OCI-LY3 (cell line): ENCODE data around the gene ACSS2.

Experiments used
- H2AFZ ChIP-seq: fragments of 200-600, 300-600 bp; shearing (Covaris generic); 2 replicates; pipeline ENCODE4 v1.6.0; 2014; ENCODE audit warnings: antibody characterized with exemption, low read depth, low read length
- H3K27ac ChIP-seq: fragments of 200-600, 300-600 bp; sonication (generic); 2 replicates; pipeline ENCODE4 v1.5.1; 2014; ENCODE audit warnings: mild to moderate bottlenecking, low read length, moderate library complexity, mixed read lengths
- H3K27me3 ChIP-seq: fragments of 200-600, 300-600 bp; sonication (generic); 2 replicates; pipeline ENCODE4 v1.6.1; 2014; ENCODE audit warnings: low read depth, low read length, mixed read lengths
- H3K36me3 ChIP-seq: fragments of 200-600, 300-600 bp; sonication (generic); replicated peaks from 2 replicates; pipeline ENCODE3; 2014; ENCODE audit warnings: low read depth, low read length, mixed read lengths
- H3K4me1 ChIP-seq: fragments of 300-600, 200-600 bp; sonication (generic); 2 replicates; pipeline ENCODE4 v1.6.1; 2014; ENCODE audit warnings: low read length, mixed read lengths
- H3K4me2 ChIP-seq: fragments of 200-600, 300-600 bp; sonication (generic); 2 replicates; pipeline ENCODE4 v1.6.1; 2014; ENCODE audit warnings: low read length, mixed read lengths
- H3K4me3 ChIP-seq: fragments of 300-600, 200-600 bp; sonication (generic); 2 replicates; pipeline ENCODE4 v1.5.1; 2014; ENCODE audit warnings: antibody characterized with exemption, mild to moderate bottlenecking, low read length, moderate library complexity
- H3K79me2 ChIP-seq: fragments of 300-600, 200-600 bp; shearing (Covaris generic); 2 replicates; pipeline ENCODE4 v1.6.1; 2014; ENCODE audit warnings: mild to moderate bottlenecking, low read length, mixed read lengths
- H3K9ac ChIP-seq: fragments of 300-600, 200-600 bp; shearing (Covaris generic); 2 replicates; pipeline ENCODE4 v1.6.0; 2014; ENCODE audit warnings: mild to moderate bottlenecking, low read length, moderate library complexity
- H3K9me3 ChIP-seq: fragments of 200-600, 300-600 bp; shearing (Covaris generic); 2 replicates; pipeline ENCODE4 v1.6.1; 2014; ENCODE audit warnings: low read length, mixed read lengths; ENCODE audit not compliant: insufficient read depth
- H4K20me1 ChIP-seq: fragments of 200-600, 300-600 bp; sonication (generic); 2 replicates; pipeline ENCODE4 v1.6.1; 2016; ENCODE audit warnings: low read length, mixed read lengths; ENCODE audit not compliant: insufficient read depth
- EZH2phosphoT487 ChIP-seq: fragments of 200-600 bp; shearing (Covaris generic); IDR thresholded peaks from 2 replicates; pipeline ENCODE4 v1.6.1; 2018; ENCODE audit warnings: antibody characterized with exemption, mixed run types, low read depth
- TF ChIP-seq, protein P1 (sequence below): fragments of 200-600, 300-600 bp; sonication (generic); IDR thresholded peaks from 2 replicates; pipeline ENCODE4 v1.5.1; 2014; ENCODE audit warnings: antibody characterized with exemption, low read length, low read depth

The ACSS2 gene

DNA sequence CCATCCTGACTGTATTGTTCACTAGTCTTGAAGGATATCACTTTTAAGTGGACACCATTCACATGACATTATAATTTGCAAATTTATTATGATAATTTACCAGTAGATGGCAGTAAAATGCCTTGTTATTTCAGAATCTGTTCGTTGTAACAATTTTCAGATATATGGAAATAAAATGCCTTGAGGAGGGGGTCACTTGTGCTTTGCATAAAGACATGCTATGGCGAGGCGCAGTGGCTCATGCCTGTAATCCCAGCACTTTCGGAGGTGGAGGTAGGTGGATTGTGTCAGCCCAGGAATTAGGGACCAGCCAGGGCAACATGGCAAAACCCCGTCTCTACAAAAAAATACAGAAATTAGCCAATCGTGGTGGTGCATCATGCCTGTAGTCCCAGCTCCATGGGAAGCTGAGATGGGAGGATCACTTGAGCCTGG, 41.9 kb upstream of the ACSS2 start:
- no peaks in the 10 kb centered on the region for H3K4me1 ChIP-seq
- no peak overlapping the region for H3K9ac ChIP-seq
- H3K9me3 ChIP-seq, result no peaks in the 10 kb centered on the region
- peaks cover 40% of the 10 kb centered on the region for H3K27me3 ChIP-seq
- H3K79me2 ChIP-seq, result no peaks in the 10 kb centered on the region
- no peaks in the 10 kb centered on the region for H3K36me3 ChIP-seq
- no peak overlapping the region for H2AFZ ChIP-seq
- H3K27ac ChIP-seq, result no peak overlapping the region
- no peaks in the 10 kb centered on the region for H4K20me1 ChIP-seq
- peak overlapping the region; percentile 57 for H3K4me3 ChIP-seq
- TF ChIP-seq, protein P1, sequence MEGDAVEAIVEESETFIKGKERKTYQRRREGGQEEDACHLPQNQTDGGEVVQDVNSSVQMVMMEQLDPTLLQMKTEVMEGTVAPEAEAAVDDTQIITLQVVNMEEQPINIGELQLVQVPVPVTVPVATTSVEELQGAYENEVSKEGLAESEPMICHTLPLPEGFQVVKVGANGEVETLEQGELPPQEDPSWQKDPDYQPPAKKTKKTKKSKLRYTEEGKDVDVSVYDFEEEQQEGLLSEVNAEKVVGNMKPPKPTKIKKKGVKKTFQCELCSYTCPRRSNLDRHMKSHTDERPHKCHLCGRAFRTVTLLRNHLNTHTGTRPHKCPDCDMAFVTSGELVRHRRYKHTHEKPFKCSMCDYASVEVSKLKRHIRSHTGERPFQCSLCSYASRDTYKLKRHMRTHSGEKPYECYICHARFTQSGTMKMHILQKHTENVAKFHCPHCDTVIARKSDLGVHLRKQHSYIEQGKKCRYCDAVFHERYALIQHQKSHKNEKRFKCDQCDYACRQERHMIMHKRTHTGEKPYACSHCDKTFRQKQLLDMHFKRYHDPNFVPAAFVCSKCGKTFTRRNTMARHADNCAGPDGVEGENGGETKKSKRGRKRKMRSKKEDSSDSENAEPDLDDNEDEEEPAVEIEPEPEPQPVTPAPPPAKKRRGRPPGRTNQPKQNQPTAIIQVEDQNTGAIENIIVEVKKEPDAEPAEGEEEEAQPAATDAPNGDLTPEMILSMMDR, result peak; percentile 62
- TF ChIP-seq EZH2phosphoT487, result no peak
- peak overlapping the region; percentile 77 for H3K4me2 ChIP-seq

- Histone ChIP-seq H3K27me3 (peaks cover 19% of the 10 kb centered on the region), H3K79me2 (no peaks in the 10 kb centered on the region), H3K9me3 (no peaks in the 10 kb centered on the region), H3K4me1 (no peaks in the 10 kb centered on the region), H2AFZ (no peak overlapping the region), H3K9ac (no peak overlapping the region), H3K4me3 (no peak overlapping the region), H4K20me1 (no peaks in the 10 kb centered on the region), H3K4me2 (no peak overlapping the region), H3K36me3 (no peaks in the 10 kb centered on the region), H3K27ac (no peak overlapping the region)
- TF ChIP-seq EZH2phosphoT487, result no peak
- TF ChIP-seq, protein P1, result no peak
Observed at GRCh38 chr20:34842143-34842542, 34.3 kb upstream of the ACSS2 start.

GRCh38 chr20:34843421-34843820, 33.0 kb upstream of the ACSS2 start:
- H3K9me3 ChIP-seq, result no peaks in the 10 kb centered on the region
- no peak overlapping the region for H3K27ac ChIP-seq
- no peak overlapping the region for H3K9ac ChIP-seq
- no peak for TF ChIP-seq EZH2phosphoT487
- TF ChIP-seq, protein P1, result no peak
- no peak overlapping the region for H3K4me3 ChIP-seq
- no peak overlapping the region for H2AFZ ChIP-seq
- H3K4me2 ChIP-seq, result no peak overlapping the region
- H3K79me2 ChIP-seq, result no peaks in the 10 kb centered on the region
- no peaks in the 10 kb centered on the region for H3K4me1 ChIP-seq
- no peaks in the 10 kb centered on the region for H3K36me3 ChIP-seq
- peaks cover 19% of the 10 kb centered on the region for H3K27me3 ChIP-seq
- H4K20me1 ChIP-seq, result no peaks in the 10 kb centered on the region

DNA sequence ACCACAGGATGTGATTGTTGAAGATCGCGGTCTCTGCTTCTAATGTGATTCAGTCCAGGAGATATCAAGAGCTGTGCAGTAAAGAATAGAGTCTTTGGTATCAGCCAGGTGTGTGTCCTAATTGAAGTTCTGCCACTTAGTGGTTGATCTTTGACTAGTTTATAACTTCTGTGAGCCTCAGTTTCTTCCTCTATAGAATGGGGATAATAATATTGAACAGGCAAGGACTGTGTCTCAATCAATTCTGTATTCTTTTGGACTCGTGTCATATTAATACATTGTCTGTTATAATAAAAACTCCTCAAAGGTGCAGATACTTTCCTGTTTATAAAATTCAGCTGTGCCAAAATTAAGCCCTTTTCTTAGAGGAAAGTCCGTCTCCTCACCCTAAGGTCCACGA, 27.8 kb upstream of the ACSS2 start:
- no peak overlapping the region for H3K4me2 ChIP-seq
- TF ChIP-seq EZH2phosphoT487, result no peak
- TF ChIP-seq, protein P1, result no peak
- H3K4me1 ChIP-seq, result no peaks in the 10 kb centered on the region
- no peak overlapping the region for H3K4me3 ChIP-seq
- H3K36me3 ChIP-seq, result no peaks in the 10 kb centered on the region
- no peaks in the 10 kb centered on the region for H3K27me3 ChIP-seq
- no peak overlapping the region for H2AFZ ChIP-seq
- H3K27ac ChIP-seq, result no peak overlapping the region
- H4K20me1 ChIP-seq, result no peaks in the 10 kb centered on the region
- no peaks in the 10 kb centered on the region for H3K79me2 ChIP-seq
- no peak overlapping the region for H3K9ac ChIP-seq
- H3K9me3 ChIP-seq, result no peaks in the 10 kb centered on the region
